ENCODE measurements around the gene S100A11.
A peak's percentile ranks its signal among the peaks of the same experiment; 100 is the strongest.

Gene S100A11

GRCh38 chr1:152001631-152002584, 34.9 kb downstream of the S100A11 start:
- peak; percentile 82 for DNase-seq (ENCODE audit: low spot score)

GRCh38 chr1:152000964-152001630, 35.7 kb downstream of the S100A11 start:
- DNase-seq (ENCODE audit: low spot score) = no peak

GRCh38 chr1:151998611-151999362, 38.0 kb downstream of the S100A11 start:
- no peak for DNase-seq (ENCODE audit: low spot score)

GRCh38 chr1:151997284-151997570, 39.6 kb downstream of the S100A11 start:
- no peak for DNase-seq (ENCODE audit: low spot score)

- DNase-seq (ENCODE audit: low spot score) = no peak
Observed at GRCh38 chr1:151995774-151996173, 41.0 kb downstream of the S100A11 start.

- no peak for DNase-seq (ENCODE audit: low spot score)
Observed at GRCh38 chr1:151994956-151995355, 41.8 kb downstream of the S100A11 start.

- peak; percentile 63 for DNase-seq (ENCODE audit: low spot score)
Observed at GRCh38 chr1:151993734-151994496, 42.9 kb downstream of the S100A11 start, which contains the start of gene S100A10. TSS of gene S100A10 (minus strand) at chr1:151993859. CDS start at chr1:151986230, 7,629 bp downstream.

- DNase-seq (ENCODE audit: low spot score) = peak; percentile 49
Observed at GRCh38 chr1:151993084-151993733, 43.6 kb downstream of the S100A11 start.

GRCh38 chr1:151992303-151993083, 44.3 kb downstream of the S100A11 start:
- peak; percentile 64 for DNase-seq (ENCODE audit: low spot score)

- DNase-seq (ENCODE audit: low spot score) = no peak
Observed at GRCh38 chr1:151991663-151992302, 45.0 kb downstream of the S100A11 start.

- no peak for DNase-seq (ENCODE audit: low spot score)
Observed at GRCh38 chr1:151990856-151991198, 46.0 kb downstream of the S100A11 start.

GRCh38 chr1:151990058-151990855, 46.5 kb downstream of the S100A11 start:
- no peak for DNase-seq (ENCODE audit: low spot score)

- DNase-seq (ENCODE audit: low spot score) = peak; percentile 81
Observed at GRCh38 chr1:151989211-151989862, 47.5 kb downstream of the S100A11 start.

GRCh38 chr1:151988405-151988923, 48.3 kb downstream of the S100A11 start:
- no peak for DNase-seq (ENCODE audit: low spot score)

- DNase-seq (ENCODE audit: low spot score) = no peak
Observed at GRCh38 chr1:151986501-151987190, 50.2 kb downstream of the S100A11 start.

- no peak for DNase-seq (ENCODE audit: low spot score)
Observed at GRCh38 chr1:151985768-151986167, 51.0 kb downstream of the S100A11 start.

GRCh38 chr1:151985270-151985669, 51.5 kb downstream of the S100A11 start:
- DNase-seq (ENCODE audit: low spot score) = no peak
